GM23248 (cell line): ENCODE measurements around the gene CFAP126. TPM values are rescaled to one million over a fixed set of nuclear protein-coding genes. Genes with fewer than 3 reads are reported as not detected.

Experiments
- polyA plus RNA-seq: library from polyadenylated mRNA; unstranded; fragments of >200 nt; fragmentation: Nextera tagmentation; extraction: Ambion mirVana; gene quantifications from 2 replicates; pipeline ENCODE4 v1.2.1, GENCODE V29; 2016
- small RNA-seq: library from RNA; depleted of rRNA; stranded (forward); fragments of <200 nt; gene quantifications from one replicate; pipeline ENCODE3, GENCODE V24; 2014; ENCODE audit warnings: low read depth, low replicate concordance
- total RNA-seq: library from RNA; depleted of rRNA; stranded (reverse); fragments of >200 nt; shearing (Covaris generic); gene quantifications from 2 replicates; pipeline ENCODE4 v1.2.3, GENCODE V29; 2014; rRNA removed

CFAP126 gene
- total and polyA plus RNA-seq, 2 experiments from 2014 or later = not detected

Small RNA genes within 50 kb of the gene (small RNA-seq; reads per million reads assigned to genes)
- not detected for gene AL592295.2
- not detected for gene RNU6-481P

Other genes starting within 250 kb of the CFAP126 start
- gene PFDN2, start 249.8 kb downstream of the CFAP126 start, total RNA-seq = 32.4 and 35.9 TPM in 2 replicates
- 121 and 125 TPM in 2 replicates for gene PFDN2, start 249.8 kb downstream of the CFAP126 start, polyA plus RNA-seq
- gene NIT1, start 249.8 kb downstream of the CFAP126 start, total RNA-seq = 16.6 and 24.3 TPM in 2 replicates
- 30.4 and 30.9 TPM in 2 replicates for gene NIT1, start 249.8 kb downstream of the CFAP126 start, polyA plus RNA-seq
- gene DEDD, start 235.2 kb downstream of the CFAP126 start, total RNA-seq = 30.4 and 36.7 TPM in 2 replicates
- gene DEDD, start 235.2 kb downstream of the CFAP126 start, polyA plus RNA-seq = 37.8 and 38.4 TPM in 2 replicates
- 42.6 and 86.2 TPM in 2 replicates for gene UFC1, start 213.9 kb downstream of the CFAP126 start, total RNA-seq
- gene UFC1, start 213.9 kb downstream of the CFAP126 start, polyA plus RNA-seq = 89.5 and 89.6 TPM in 2 replicates
- 6.3 and 10.5 TPM in 2 replicates for gene USP21, start 208.4 kb downstream of the CFAP126 start, total RNA-seq
- 16.0 and 16.5 TPM in 2 replicates for gene USP21, start 208.4 kb downstream of the CFAP126 start, polyA plus RNA-seq
- gene PPOX, start 201.4 kb downstream of the CFAP126 start, total RNA-seq = 18.8 and 36.2 TPM in 2 replicates
- 21.5 and 25.9 TPM in 2 replicates for gene PPOX, start 201.4 kb downstream of the CFAP126 start, polyA plus RNA-seq
- 33.3 and 34.5 TPM in 2 replicates for gene B4GALT3, start 190.4 kb downstream of the CFAP126 start, total RNA-seq
- gene B4GALT3, start 190.4 kb downstream of the CFAP126 start, polyA plus RNA-seq = 30.6 and 31.3 TPM in 2 replicates
- gene ADAMTS4, start 168.8 kb downstream of the CFAP126 start, total RNA-seq = 5.9 and 9.8 TPM in 2 replicates
- 5.3 and 7.2 TPM in 2 replicates for gene ADAMTS4, start 168.8 kb downstream of the CFAP126 start, polyA plus RNA-seq
- gene NDUFS2, start 165.5 kb downstream of the CFAP126 start, total RNA-seq = 104 and 125 TPM in 2 replicates
- gene NDUFS2, start 165.5 kb downstream of the CFAP126 start, polyA plus RNA-seq = 135 and 141 TPM in 2 replicates
- not detected in 2 replicates for gene FCER1G, start 152.6 kb downstream of the CFAP126 start, total RNA-seq
- 0.49 TPM in 1 of 2 replicates, not detected in the other for gene FCER1G, start 152.6 kb downstream of the CFAP126 start, polyA plus RNA-seq
- gene APOA2, start 144.2 kb downstream of the CFAP126 start, total RNA-seq = not detected in 2 replicates
- gene APOA2, start 144.2 kb downstream of the CFAP126 start, polyA plus RNA-seq = not detected in 2 replicates
- 6.5 and 19.1 TPM in 2 replicates for gene TOMM40L, start 141.8 kb downstream of the CFAP126 start, total RNA-seq
- gene TOMM40L, start 141.8 kb downstream of the CFAP126 start, polyA plus RNA-seq = 5.7 and 5.8 TPM in 2 replicates
- gene NR1I3, start 129.7 kb downstream of the CFAP126 start, total RNA-seq = not detected in 2 replicates
- 0.70 TPM in 1 of 2 replicates, not detected in the other for gene NR1I3, start 129.7 kb downstream of the CFAP126 start, polyA plus RNA-seq
- not detected in 2 replicates for gene PCP4L1, start 109.1 kb downstream of the CFAP126 start, total RNA-seq
- gene PCP4L1, start 109.1 kb downstream of the CFAP126 start, polyA plus RNA-seq = not detected in 2 replicates
- 0.11 TPM in 1 of 2 replicates, not detected in the other for gene MPZ, start 57.9 kb downstream of the CFAP126 start, total RNA-seq
- gene MPZ, start 57.9 kb downstream of the CFAP126 start, polyA plus RNA-seq = not detected in 2 replicates
- 17.4 and 39.2 TPM in 2 replicates for gene SDHC, start 53.5 kb downstream of the CFAP126 start, total RNA-seq
- 175 and 211 TPM in 2 replicates for gene SDHC, start 53.5 kb downstream of the CFAP126 start, polyA plus RNA-seq
- gene FCGR2A, start 137.6 kb upstream of the CFAP126 start, total RNA-seq = not detected in 2 replicates
- not detected in 2 replicates for gene FCGR2A, start 137.6 kb upstream of the CFAP126 start, polyA plus RNA-seq
- gene HSPA6, start 156.7 kb upstream of the CFAP126 start, total RNA-seq = not detected in 2 replicates
- gene HSPA6, start 156.7 kb upstream of the CFAP126 start, polyA plus RNA-seq = 0.13 and 0.23 TPM in 2 replicates
- not detected in 2 replicates for gene FCGR3A, start 181.9 kb upstream of the CFAP126 start, total RNA-seq
- gene FCGR3A, start 181.9 kb upstream of the CFAP126 start, polyA plus RNA-seq = not detected in 2 replicates